AG04450 (cell line): ENCODE data around the gene AGRP. TPM values are rescaled to one million over a fixed set of nuclear protein-coding genes. Genes with fewer than 3 reads are reported as not detected.

Source experiments
- CTCF ChIA-PET: fragments of 300-600, 350-600 bp; formaldehyde crosslinking; extraction: SDS; loops from one replicate; lab custom pipeline; 2022; ENCODE audit warnings: antibody characterized with exemption, inconsistent platforms; lab: Charles Lee
- POLR2A ChIA-PET: fragments of 350-600 bp; formaldehyde crosslinking; extraction: SDS; loops from one replicate; lab custom pipeline; 2021; ENCODE audit warnings: antibody characterized with exemption, inconsistent platforms; lab: Yijun Ruan, JAX
- DNase-seq: peaks from one replicate; pipeline ENCODE4 v3.0.0-alpha.2; 2011; ENCODE audit warnings: low read depth, low spot score
- H3K27ac ChIP-seq: one replicate; pipeline ENCODE4 v1.5.1; 2012; ENCODE audit warnings: low read depth, low read length, control low read depth
- H3K27me3 ChIP-seq: one replicate; pipeline ENCODE4 v1.6.0; 2012; ENCODE audit warnings: low read length; ENCODE audit not compliant: control insufficient read depth, insufficient read depth
- H3K4me3 ChIP-seq: 2 replicates; pipeline ENCODE4 v1.5.1; 2011; ENCODE audit warnings: mild to moderate bottlenecking, low read depth, low read length, control low read depth
- H3K9me3 ChIP-seq: 2 replicates; pipeline ENCODE4 v1.5.1; 2012; ENCODE audit warnings: low read length; ENCODE audit not compliant: control insufficient read depth, insufficient read depth
- CTCF ChIP-seq: IDR thresholded peaks from 2 replicates; pipeline ENCODE4 v1.5.1; 2011; ENCODE audit warnings: low read depth, low read length, control low read depth, inconsistent platforms
- polyA plus RNA-seq: library from polyadenylated mRNA; depleted of rRNA; stranded (reverse); fragments of >200 nt; gene quantifications from 2 replicates; pipeline ENCODE4 v1.2.3, GENCODE V29; 2011

AGRP gene
- polyA plus RNA-seq, 1 experiment: not detected

GRCh38 chr16:67521095-67521804 lies 37.9 kb upstream of the AGRP start:
- ChIA-PET CTCF (interaction anchor here (0.5 to 8.1 kb wide), 67 partner anchors 8 to 544 kb away, joined by 3 to 181 read pairs (median 4); partner anchors contain the start of genes ACD, ATP6V0D1, C16orf86 and CARMIL2), POLR2A (interaction anchor here (0.6 to 1.5 kb wide), 10 partner anchors 9 to 298 kb away, joined by 3 to 7 read pairs (median 3); partner anchors contain the start of genes ACD, ATP6V0D1, C16orf86 and ENKD1)
- TF ChIP-seq CTCF: peak; percentile 98

GRCh38 chr16:67519242-67519641 lies 35.9 kb upstream of the AGRP start:
- CTCF ChIA-PET: interaction anchor here (0.7 to 8.1 kb wide), 5 partner anchors 15 to 149 kb away, joined by 5 to 181 read pairs (median 41); partner anchors contain the start of genes C16orf86, CARMIL2 and ENKD1
- POLR2A ChIA-PET: interaction anchor here (0.7 kb wide), 1 partner anchor 32 kb away, joined by 8 read pairs; no protein-coding TSS in a partner anchor

More at GRCh38 chr16:67521095-67521804, 37.9 kb upstream of the AGRP start:
- H3K27me3 ChIP-seq: no peaks in the 10 kb centered on the region
- DNase-seq: peak; percentile 85
- H3K4me3 ChIP-seq: peak overlapping the region; percentile 72
- H3K27ac ChIP-seq: peak overlapping the region; percentile 99
- H3K9me3 ChIP-seq: no peaks in the 10 kb centered on the region

GRCh38 chr16:67518676-67519075 lies 35.3 kb upstream of the AGRP start:
- CTCF ChIA-PET: interaction anchor here (0.7 to 8.1 kb wide), 2 partner anchors 15 to 149 kb away, joined by 5 to 181 read pairs; partner anchors contain the start of genes C16orf86 and ENKD1
- TF ChIP-seq CTCF: no peak
- H3K9me3 ChIP-seq: no peaks in the 10 kb centered on the region
- H3K27ac ChIP-seq: no peak overlapping the region
- DNase-seq: no peak
- POLR2A ChIA-PET: interaction anchor here (0.7 kb wide), 1 partner anchor 32 kb away, joined by 8 read pairs; no protein-coding TSS in a partner anchor
- H3K4me3 ChIP-seq: no peak overlapping the region
- H3K27me3 ChIP-seq: no peaks in the 10 kb centered on the region

More at GRCh38 chr16:67519242-67519641, 35.9 kb upstream of the AGRP start:
- Histone ChIP-seq H3K27ac (no peak overlapping the region), H3K27me3 (no peaks in the 10 kb centered on the region), H3K4me3 (no peak overlapping the region), H3K9me3 (no peaks in the 10 kb centered on the region)
- no peak for TF ChIP-seq CTCF
- no peak for DNase-seq

GRCh38 chr16:67517661-67518423 lies 34.5 kb upstream of the AGRP start:
- Histone ChIP-seq H3K27ac (no peak overlapping the region), H3K27me3 (no peaks in the 10 kb centered on the region), H3K9me3 (no peaks in the 10 kb centered on the region), H3K4me3 (no peak overlapping the region)
- CTCF ChIA-PET: interaction anchor here (1.3 to 4.7 kb wide), 5 partner anchors 19 to 150 kb away, joined by 3 to 54 read pairs (median 5); partner anchors contain the start of gene ATP6V0D1
- DNase-seq: no peak
- no peak for TF ChIP-seq CTCF
- POLR2A ChIA-PET: no interaction called here
